T-helper 22 cell (primary cell): Measurements from ENCODE around the gene FBXO24.
"Not testable (repeated sequence)": the region's sequence is repeated elsewhere in the genome, so short reads cannot be mapped to it uniquely, and the experiment has no call there.

Experiments
- DNase-seq: peaks from one replicate; pipeline ENCODE4 v3.0.0-alpha.2; 2020; ENCODE audit warnings: low read depth

Gene FBXO24, protein sequence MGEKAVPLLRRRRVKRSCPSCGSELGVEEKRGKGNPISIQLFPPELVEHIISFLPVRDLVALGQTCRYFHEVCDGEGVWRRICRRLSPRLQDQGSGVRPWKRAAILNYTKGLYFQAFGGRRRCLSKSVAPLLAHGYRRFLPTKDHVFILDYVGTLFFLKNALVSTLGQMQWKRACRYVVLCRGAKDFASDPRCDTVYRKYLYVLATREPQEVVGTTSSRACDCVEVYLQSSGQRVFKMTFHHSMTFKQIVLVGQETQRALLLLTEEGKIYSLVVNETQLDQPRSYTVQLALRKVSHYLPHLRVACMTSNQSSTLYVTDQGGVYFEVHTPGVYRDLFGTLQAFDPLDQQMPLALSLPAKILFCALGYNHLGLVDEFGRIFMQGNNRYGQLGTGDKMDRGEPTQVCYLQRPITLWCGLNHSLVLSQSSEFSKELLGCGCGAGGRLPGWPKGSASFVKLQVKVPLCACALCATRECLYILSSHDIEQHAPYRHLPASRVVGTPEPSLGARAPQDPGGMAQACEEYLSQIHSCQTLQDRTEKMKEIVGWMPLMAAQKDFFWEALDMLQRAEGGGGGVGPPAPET

DNA sequence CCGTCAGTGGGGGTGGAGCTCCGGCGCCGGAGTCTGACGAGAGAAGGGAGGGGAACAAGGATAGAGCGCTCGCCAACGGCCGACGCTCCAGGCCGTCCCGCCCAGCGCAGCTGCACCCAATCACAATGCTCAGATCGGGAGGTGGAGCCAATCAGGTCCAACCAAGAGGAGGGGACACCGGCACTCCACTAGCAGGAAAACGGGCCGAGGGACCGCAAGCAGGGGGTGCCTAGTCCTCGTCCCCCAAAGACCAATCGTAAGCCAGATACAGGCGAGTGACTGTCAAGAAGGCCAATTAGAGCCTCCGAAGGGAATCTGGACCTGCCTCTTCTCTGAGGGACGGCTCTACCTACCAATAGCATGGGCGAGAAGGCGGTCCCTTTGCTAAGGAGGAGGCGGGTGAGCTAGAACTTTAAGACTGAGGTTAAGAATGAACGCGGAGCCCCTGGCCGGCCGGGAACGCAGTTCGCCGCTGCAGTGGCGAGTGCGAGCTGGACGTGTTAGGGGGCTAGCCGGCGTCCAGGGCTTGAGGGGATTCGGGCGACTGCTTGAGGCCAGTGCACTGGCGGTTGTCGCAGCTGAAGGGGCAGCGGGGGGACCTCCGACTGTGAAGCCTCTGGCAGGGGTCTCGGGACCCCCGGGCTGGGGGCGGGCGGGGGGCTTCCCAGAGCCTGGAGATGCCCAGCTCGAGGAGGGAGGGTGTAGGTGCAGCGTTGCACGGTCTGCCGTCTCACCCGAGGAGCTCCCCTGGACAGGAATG is at the start of gene FBXO24:
Gene FBXO24 (plus strand): TSS at position 63 of the 760 bp plus-strand sequence. CDS start 298 bp downstream, at position 361.
- peak; percentile 99 for DNase-seq

DNA sequence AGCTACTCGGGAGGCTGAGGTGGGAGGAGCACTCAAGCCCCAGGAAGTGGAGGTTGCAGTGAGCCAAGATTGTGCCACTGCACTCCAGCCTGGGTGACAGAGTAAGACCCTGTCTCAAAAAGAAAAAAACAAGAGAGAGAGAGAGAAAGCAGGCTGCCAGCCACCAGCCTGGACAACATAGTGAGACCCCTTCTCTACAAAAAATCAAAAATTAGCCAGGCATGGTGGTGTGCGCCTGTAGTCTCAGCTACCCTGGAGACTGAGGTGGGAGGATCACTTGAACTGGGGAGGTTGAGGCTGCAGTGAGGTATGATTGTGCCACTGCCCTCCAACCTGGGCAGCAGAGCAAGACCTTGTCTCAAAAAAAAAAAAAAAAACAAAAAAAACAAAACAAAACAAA is 49.4 kb upstream of the FBXO24 start:
- not testable (repeated sequence) for DNase-seq

DNA sequence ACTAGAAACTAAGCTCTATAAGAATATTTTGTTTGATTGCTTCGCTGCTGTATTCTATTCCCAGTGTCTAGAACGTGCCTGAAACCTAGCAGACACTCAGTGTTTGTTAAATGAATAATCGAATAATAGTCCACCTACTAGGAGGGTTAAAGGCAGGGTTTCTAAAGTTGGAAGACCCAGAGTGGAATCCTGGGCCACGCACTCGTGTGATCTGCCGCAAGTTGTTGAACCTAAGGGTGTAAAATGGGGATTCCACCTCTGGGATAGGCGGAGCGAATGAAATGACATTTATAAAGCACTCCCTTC is 47.8 kb upstream of the FBXO24 start:
- no peak for DNase-seq

DNA sequence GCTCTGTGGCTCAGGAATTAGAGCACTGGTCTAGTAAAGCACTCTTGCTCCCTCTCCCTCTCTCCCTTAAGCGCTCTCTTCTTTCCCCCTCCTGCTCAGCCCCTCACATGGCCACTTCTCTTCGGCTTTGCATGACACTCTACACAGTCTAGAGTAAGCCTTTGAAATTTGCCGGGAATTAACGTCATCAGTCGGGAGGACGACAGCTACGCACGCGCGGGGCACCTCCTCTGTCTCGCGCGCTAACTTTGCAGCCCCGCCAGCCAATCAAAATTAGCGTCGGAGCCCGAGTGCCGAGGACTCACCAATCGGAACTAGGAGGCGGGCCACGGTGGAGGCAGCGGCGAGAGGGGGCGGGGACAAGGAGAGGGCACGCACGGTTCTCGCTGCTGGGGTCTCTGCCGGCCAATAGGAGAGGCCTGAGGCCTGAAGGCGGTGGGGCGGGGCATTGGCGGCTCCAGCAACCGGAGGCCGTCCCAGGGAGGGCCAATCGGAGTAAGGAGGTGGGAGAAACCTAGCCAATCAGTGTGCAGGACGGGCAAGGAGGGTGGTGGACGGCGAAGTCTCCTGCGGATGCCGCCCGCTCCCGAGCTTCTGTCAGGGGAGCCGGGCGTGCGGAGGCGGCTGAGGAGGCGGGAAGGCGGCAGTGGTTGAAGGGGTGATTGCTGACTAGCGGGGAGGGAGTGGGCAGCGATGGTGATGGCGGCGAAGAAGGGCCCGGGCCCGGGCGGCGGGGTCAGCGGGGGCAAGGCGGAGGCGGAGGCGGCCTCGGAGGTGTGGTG is 47.3 kb upstream of the FBXO24 start, which contains the start of gene AGFG2:
Gene AGFG2 (plus strand): TSS at position 550 of the 782 bp plus-strand sequence. CDS start 144 bp downstream, at position 694.
- peak; percentile 100 for DNase-seq

DNA sequence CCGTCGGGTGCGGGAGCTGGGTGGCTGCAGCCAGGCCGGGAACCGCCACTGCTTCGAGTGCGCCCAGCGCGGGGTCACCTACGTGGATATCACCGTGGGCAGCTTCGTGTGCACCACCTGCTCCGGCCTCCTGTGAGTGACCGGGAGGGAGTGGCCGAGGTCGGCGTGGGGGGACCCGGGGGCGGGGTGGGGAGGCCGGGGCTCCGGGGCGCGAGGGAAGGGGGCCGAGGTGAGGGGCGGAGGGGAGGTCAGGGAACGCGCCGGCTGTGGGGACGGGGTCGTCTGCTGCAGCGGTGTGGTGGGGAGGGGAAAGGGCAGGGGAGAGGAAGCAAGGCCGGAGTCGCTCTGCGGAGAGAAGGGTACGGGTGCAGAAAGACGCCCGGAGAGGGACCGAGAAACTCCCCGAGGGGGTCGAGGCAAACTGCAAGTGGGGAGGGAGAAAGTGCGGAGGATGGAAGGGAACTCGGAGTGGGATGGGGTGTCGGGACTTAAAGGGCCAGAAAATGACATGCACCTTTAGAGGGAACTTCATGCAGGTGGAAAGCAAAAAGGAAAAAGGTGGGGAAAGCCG is 46.6 kb upstream of the FBXO24 start:
- no peak for DNase-seq

DNA sequence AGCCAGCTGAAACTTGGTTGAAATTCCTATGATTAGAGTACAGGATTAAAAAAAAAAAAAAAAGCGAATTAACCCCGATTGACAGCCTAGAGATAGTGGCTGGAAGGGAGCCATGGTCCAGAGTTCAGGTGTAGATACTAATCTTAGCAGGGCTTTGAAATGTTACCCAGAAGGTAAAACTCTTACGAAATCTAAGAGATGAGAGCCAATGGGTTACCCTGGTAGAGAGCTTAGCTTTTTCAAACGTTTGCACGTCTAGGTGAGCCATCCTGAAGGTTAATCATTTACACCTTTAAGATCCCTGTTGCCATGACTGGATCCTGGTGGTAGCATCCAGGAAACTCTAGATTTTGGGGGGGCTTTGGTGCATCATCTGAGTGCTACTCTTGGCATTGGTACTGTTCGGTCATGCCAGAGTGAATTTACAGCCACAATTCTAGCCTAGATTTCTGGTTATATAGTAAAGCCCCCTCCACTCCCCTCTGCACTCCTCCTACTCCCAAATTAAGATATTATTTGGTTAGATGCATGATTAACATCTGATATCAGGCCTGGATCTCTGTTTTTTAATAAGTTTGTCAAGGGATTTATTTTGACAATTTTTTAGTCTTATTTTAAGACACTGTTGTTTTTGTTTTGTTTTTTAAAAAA is 45.9 kb upstream of the FBXO24 start:
- no peak for DNase-seq

DNA sequence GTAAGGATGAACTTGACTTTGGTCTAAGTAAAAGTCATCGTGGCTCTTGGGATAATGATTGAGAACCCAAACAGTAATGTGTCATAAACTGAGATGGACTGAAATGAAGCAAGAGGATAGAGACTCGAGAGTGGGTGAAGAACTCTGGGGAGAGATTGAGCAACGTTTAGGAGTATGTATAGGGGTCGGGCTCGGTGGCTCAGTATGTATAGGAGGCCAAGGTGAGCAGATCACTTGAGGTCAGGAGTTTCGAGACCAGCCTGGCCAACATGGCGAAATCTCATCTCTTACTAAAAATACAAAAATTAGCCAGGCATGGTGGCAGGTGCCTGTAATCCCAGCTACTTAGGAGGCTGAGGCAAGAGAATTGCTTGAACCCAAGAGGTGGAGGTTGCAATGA is 44.8 kb upstream of the FBXO24 start:
- DNase-seq: not testable (repeated sequence)

DNA sequence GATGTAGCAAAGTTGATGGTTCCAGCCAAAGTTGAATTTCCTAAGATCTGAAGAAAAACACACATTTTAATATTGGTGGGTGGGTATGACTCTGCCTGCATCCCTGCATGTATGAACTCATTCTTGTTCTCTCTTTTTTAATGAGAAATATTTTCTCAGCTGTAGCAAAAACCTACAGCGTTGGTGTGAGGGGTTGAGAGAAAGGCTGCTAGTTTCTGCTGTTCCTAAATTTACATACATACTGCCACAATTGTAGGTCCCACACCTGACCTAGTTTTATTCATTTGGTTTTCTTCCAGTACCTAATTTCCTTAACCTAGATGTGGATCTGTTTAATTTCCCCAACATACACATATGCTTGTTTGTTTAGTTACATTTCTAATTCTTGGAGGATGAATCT is 42.5 kb upstream of the FBXO24 start:
- DNase-seq: no peak

DNA sequence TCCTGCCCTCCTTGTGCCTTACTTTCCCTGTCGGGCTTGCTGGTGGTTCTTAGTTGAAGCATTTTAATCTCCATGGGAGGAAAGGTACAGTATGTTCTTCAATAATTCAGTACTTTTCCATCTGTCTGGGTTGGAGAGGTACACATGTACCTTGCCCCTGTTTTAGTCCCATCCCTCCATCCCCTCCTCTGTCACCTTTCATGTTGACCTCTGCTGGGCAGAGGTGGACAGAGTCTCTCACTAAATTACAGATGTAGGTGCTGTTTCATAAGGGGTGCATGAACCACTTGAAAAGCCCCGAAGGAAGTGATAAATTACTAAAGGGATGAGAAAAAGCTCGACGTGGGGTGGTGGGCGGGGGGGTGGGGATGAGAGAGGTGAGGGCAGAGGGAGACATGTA is 41.7 kb upstream of the FBXO24 start:
- no peak for DNase-seq

DNA sequence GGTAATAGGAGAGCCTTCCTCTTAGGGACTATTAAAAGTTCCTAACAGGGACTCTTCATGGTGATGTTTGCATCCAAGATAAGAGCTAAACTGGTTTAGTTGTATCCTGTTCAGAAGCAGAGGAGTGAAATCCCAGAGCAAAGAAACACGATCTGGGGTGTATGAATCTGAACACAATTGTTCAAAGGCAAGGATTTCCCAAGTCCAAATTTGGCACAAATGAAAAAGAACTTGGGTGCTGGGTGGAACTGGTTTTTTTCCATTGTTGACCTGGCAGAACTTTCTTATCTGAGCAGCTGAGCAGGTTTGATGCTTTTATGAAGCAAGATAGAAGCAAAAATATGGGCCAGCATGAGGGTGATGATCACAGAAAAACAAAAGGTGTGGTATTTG is 41.2 kb upstream of the FBXO24 start:
- DNase-seq: no peak

DNA sequence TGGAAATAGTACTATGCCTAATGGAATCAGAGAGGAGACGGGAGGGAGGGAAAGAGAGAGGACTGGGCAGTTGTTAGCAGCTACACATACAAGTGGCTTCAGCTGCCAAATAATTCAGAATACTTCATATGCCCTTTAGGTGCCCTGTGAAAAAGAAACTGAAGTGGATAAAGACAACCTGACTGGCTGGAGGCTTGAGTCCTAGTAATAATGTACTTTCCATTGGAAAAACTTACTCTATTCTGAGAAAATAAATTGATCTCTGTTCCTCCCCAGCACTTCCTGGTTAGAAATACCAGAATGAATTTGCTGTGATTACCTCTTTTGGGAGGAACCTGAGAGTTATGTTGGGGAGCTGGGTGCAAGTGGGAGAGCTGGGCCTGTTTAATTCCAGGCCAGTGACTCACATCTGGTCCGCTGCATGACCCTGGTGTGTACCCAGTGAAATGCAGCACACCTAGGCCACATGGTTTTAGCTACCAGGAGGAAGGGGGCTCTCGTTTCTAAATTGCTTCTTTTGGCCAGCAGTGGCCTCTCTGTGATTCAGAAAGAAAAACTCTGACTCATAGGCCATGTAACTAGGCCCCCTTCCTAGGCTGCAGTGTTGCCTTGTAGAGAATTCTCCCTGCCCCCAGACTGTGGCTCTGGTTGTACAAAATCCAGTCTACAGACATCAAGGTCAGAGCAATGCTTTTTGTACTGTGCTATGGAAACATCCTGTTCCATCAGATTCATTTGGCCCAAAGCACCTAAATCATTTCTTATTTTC is 40.6 kb upstream of the FBXO24 start:
- peak; percentile 40 for DNase-seq

DNA sequence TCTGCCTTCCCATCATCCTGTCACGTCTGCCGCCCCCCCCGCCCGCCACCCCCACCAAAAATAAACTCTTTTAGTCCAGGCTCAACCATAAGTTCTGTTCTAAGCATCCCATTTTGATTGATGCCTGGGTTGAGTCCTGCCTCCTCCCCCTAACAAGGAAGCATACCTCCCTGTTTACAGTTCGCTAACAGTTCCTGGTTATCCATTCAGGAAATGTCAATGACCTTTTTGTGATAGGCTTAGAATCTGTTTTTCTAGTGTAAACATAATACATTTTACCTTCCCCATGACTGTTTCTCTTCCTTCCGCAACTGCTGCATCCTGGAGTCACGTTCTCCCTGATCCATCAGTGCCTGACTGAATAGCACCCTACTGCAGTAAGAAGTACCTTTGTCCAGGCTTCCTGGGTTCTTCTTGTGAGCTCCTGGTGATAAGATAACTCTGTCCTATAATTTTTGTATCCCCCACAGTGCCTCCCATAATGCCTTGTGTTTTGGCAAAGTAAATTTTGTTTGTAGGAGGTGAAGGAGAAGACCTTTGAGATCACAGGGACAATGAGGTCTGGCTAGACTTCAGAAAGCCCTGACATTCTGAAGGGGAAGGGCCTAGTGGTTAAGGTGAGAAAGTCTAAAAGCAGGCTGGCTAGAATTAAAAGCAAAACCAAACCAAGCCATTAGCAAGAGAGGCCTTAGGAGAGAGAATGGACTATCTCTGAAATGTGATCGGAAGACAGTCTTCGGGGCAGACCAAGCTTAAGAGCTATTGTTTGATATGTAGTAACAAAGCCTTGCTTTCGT is 39.8 kb upstream of the FBXO24 start:
- no peak for DNase-seq

DNA sequence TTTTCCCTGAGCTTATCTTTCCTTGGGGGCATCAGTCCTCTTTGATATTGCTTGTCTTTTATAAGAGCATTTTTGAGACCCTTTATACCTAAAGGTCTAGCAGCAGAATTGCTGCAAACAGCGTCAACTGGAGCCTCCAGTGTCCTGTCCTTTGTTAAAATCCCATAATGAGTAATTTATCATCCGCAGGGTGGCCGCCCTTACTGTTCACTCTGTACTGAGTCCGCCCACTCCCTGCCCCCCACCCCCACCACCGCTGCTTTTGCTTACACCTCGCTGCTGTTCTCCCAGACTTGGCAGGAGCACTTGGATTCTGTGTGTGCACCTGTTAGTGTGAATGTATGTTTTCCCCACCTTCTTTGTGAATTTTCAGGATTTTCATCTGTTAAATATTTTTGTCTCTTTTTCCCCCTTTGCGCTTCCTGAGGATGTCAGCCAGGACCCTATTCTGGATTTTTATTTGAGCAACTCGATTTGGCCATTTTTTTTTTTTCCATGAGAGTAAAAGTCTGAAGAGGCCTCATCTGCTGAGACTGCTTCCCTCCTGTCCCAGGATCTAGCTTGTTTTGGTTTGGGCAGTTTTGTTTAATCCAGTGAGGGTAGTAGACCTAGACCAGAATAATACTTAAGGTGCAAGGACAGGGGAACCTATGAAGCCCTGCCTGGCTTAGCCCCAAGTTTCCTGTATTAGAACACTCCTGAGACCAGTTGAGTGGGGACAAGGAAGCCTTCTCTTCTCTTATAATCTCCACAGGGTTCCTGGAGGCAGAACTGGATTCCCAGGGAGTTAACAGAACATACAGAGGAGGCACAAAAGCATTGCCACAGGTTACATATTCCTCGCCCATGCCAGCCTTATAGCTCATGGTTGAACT is 39.0 kb upstream of the FBXO24 start:
- no peak for DNase-seq

DNA sequence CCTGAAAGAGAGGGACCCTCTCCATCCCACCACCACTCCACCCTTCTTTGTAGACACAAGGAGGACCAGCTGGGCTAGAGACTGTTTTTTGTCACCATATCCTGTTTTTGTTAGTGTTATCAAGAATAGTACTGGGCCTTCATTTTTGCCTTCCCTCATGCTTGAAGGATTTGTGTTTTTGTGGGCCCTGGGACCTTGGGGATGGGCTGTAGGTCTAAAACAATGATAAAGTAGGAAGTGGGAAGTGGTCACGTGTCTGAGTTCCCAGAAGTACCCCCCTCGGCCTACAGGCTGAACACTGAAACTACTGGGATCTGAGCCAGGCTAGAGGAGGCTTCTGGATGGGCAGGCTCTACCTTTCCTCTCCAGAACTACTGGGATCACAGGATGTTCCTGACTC is 38.3 kb upstream of the FBXO24 start:
- no peak for DNase-seq

DNA sequence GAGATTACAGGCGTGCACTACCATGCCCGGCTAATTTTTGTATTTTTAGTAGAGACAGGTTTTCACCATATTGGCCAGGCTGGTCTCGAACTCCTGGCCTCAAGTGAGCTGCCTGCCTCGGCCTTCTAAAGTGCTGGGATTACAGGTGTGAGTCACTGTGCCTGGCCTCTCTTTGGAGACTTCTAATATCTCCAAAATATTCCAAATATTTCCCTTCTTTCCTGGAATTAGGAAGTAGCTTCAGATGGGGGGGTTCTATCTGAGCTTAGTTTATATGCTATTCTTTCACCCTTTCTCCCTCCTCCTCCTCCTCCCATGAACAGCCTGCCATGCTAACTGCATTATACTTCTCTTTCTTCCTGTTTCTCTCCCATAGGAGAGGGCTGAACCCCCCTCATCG is 37.7 kb upstream of the FBXO24 start:
- not testable (repeated sequence) for DNase-seq

DNA sequence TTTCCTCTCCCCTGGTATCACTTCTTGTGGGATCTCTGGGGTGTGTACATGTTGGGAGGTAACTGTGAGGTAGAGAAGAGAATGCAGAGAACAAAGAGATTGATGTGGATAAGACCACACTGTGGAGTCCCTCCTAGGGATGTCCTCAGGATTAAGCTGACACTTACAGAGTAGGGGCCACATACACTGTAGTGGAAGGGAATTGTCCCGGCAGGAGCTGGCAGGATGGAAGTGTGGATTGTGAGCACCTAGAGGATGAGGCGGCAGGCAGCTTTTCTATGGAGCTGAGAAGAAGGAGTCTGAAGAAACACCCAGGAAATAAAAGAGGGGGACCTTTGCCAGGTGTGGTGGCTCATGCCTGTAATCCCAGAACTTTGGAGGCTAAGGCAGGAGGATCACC is 33.6 kb upstream of the FBXO24 start:
- no peak for DNase-seq

DNA sequence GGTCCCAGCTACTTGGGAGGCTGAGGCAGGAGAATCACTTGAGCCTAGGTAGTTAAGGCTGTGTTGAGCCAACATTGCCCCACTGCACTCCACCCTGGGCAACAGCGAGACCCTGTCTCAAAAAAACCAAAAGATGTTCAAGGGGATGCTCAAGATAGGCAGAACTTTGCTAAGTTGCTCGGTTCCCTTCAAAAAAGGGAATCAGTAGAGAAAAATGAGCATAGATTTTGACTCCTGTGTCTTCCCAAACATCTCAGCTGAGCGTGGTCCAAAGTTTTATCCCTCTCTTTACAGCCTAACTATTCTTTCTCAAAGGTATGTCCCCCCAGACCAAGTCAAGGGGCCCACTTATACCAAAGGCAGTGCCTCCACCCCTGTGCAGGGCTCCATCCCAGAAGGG is 33.1 kb upstream of the FBXO24 start:
- DNase-seq: no peak

DNA sequence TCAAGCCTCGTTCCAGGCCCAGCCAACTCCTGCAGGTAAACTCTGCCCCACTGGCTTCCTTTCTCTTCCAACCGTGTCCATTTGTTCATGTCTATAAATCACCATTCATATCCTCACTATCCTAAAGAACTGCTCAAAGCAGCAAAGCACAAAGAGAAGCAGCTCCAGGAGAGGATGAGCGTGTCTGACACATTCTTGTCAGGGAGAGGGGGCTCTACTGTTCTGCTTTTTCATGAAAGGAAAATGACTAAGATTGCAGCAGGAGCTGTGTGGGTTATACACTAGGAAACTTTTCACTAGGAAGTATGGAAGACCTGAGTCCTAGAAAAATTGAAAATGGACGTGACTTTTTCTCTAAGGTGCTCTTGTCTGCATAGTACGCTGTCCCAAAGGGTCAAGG is 30.4 kb upstream of the FBXO24 start:
- DNase-seq: no peak

DNA sequence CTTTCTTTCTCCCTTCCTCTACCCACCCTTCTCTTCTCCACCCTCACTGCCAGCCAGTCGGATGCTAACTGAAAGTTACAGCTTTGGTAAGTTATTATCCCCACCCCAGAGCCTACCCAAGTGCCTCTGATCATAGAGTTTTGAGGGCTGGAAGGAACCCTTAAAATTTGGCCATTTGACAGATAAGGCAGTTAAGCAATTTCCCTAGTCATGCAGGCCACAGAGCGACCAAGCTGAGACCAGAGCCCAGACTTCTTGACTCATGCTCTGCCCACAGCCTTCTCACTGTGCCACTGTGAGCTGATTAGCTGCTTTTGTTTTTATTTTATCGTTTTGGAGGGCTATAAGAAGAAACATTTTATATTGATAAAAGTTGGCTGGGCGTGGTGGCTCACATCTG is 29.6 kb upstream of the FBXO24 start:
- DNase-seq: no peak
